Activated CD8-positive, alpha-beta T cell treated with anti-CD3 and anti-CD28 coated beads, Interleukin-2, amount 10 ng/mL, durations not matched to agents 7 days and 5 days (primary cell): ENCODE measurements around the gene MOV10. TPM values are rescaled to one million over a fixed set of nuclear protein-coding genes. Genes with fewer than 3 reads are reported as not detected.
"Not testable (repeated sequence)": the region's sequence is repeated elsewhere in the genome, so short reads cannot be mapped to it uniquely, and the experiment has no call there.

ENCODE experiments used
- ATAC-seq: fragments of 150-1000 bp; cut with Tn5 transposase; one replicate; pipeline ENCODE4 v1.10.0; 2021; ENCODE audit warnings: moderate library complexity
- CTCF ChIA-PET: fragments of 350-600 bp; sonication (Branson Sonifier 250); formaldehyde crosslinking; loops from one replicate; lab custom pipeline; 2021; ENCODE audit warnings: antibody characterized with exemption; lab: Charles Lee
- POLR2A ChIA-PET: fragments of 350-600 bp; sonication (Branson Sonifier 250); formaldehyde crosslinking; loops from one replicate; lab custom pipeline; 2021; ENCODE audit warnings: antibody characterized with exemption; lab: Charles Lee
- DNase-seq: peaks from one replicate; pipeline ENCODE4 v3.0.0-alpha.2; 2020
- H3K27ac Mint-ChIP-seq: one replicate; pipeline ENCODE4 v1.8.0; 2021; ENCODE audit warnings: mild to moderate bottlenecking, mixed read lengths
- H3K27me3 Mint-ChIP-seq: one replicate; pipeline ENCODE4 v1.8.0; 2021; ENCODE audit warnings: low read depth, mixed read lengths
- H3K36me3 Mint-ChIP-seq: one replicate; pipeline ENCODE4 v1.8.0; 2021; ENCODE audit warnings: low read depth, mixed read lengths
- H3K4me1 Mint-ChIP-seq: one replicate; pipeline ENCODE4 v1.8.0; 2021; ENCODE audit warnings: low read depth, mixed read lengths
- H3K4me3 Mint-ChIP-seq: one replicate; pipeline ENCODE4 v1.8.0; 2021; ENCODE audit warnings: mild to moderate bottlenecking, mixed read lengths
- H3K9me3 Mint-ChIP-seq: one replicate; pipeline ENCODE4 v1.8.0; 2022; ENCODE audit warnings: mixed read lengths; ENCODE audit not compliant: insufficient read depth
- total RNA-seq, 2 experiments: library from RNA; stranded (reverse); gene quantifications; one replicate each; pipeline ENCODE4 v1.2.3, GENCODE V29; 2021

The MOV10 gene
- total RNA-seq, 2 experiments from 2014 or later, result 120 TPM

- peak overlapping the region; percentile 60 for H3K4me3 Mint-ChIP-seq
- peaks cover 35% of the 10 kb centered on the region for H3K27me3 Mint-ChIP-seq
- H3K36me3 Mint-ChIP-seq, result no peaks in the 10 kb centered on the region
- H3K9me3 Mint-ChIP-seq, result no peaks in the 10 kb centered on the region
- CTCF ChIA-PET, result interaction anchor here (0.8 to 9.8 kb wide), 21 partner anchors 12 to 962 kb away, joined by 3 to 173 read pairs (median 5); partner anchors contain the start of genes LRIG2 and MOV10
- peak; percentile 2 for ATAC-seq
- no peak overlapping the region for H3K27ac Mint-ChIP-seq
- H3K4me1 Mint-ChIP-seq, result peaks cover 28% of the 10 kb centered on the region
- no peak for DNase-seq
- POLR2A ChIA-PET, result interaction anchor here (0.7 to 2.7 kb wide), 6 partner anchors 10 to 242 kb away, joined by 3 to 10 read pairs (median 5); partner anchors contain the start of genes MOV10 and SLC16A1
Observed at GRCh38 chr1:112714313-112715263, 40.1 kb downstream of the MOV10 start.

- no peaks in the 10 kb centered on the region for H3K36me3 Mint-ChIP-seq
- H3K4me1 Mint-ChIP-seq, result peaks cover 28% of the 10 kb centered on the region
- H3K27ac Mint-ChIP-seq, result peak within 1 kb of the TSS; percentile 64
- no peaks in the 10 kb centered on the region for H3K9me3 Mint-ChIP-seq
- ChIA-PET CTCF (interaction anchor here (0.5 to 9.8 kb wide), 35 partner anchors 7 to 961 kb away, joined by 3 to 173 read pairs (median 4); partner anchors contain the start of genes LRIG2 and MOV10), POLR2A (interaction anchor here (0.9 to 2.7 kb wide), 7 partner anchors 11 to 357 kb away, joined by 3 to 10 read pairs (median 5); partner anchors contain the start of genes LRIG2, MOV10 and SLC16A1)
- peaks cover 38% of the 10 kb centered on the region for H3K27me3 Mint-ChIP-seq
- DNase-seq (peak; percentile 98), ATAC-seq (peak; percentile 93)
- H3K4me3 Mint-ChIP-seq, result peak within 1 kb of the TSS; percentile 81
Observed at GRCh38 chr1:112715264-112716053, 41.0 kb downstream of the MOV10 start, which contains the start of gene PPM1J. Gene PPM1J, minus strand, starts transcription at chr1:112715332. Its CDS starts 31 bp downstream, at chr1:112715301.

GRCh38 chr1:112716133-112716720 lies 41.8 kb downstream of the MOV10 start:
- Mint-ChIP-seq H3K9me3 (no peaks in the 10 kb centered on the region), H3K4me3 (peak overlapping the region; percentile 81), H3K27ac (no peak overlapping the region), H3K36me3 (no peaks in the 10 kb centered on the region), H3K4me1 (peaks cover 28% of the 10 kb centered on the region), H3K27me3 (peaks cover 35% of the 10 kb centered on the region)
- ChIA-PET POLR2A (interaction anchor here (1.1 to 2.7 kb wide), 5 partner anchors 12 to 356 kb away, joined by 3 to 10 read pairs (median 8); partner anchors contain the start of genes LRIG2, MOV10 and SLC16A1), CTCF (interaction anchor here (0.5 to 9.8 kb wide), 32 partner anchors 8 to 954 kb away, joined by 3 to 173 read pairs (median 5); partner anchors contain the start of genes LRIG2 and MOV10)
- ATAC-seq (peak; percentile 24), DNase-seq (peak; percentile 83)

GRCh38 chr1:112717263-112717873 lies 42.9 kb downstream of the MOV10 start:
- H3K4me3 Mint-ChIP-seq, result no peak overlapping the region
- H3K9me3 Mint-ChIP-seq, result no peaks in the 10 kb centered on the region
- POLR2A ChIA-PET, result no interaction called here

GRCh38 chr1:112718691-112719418 lies 44.4 kb downstream of the MOV10 start:
- H3K9me3 Mint-ChIP-seq, result no peaks in the 10 kb centered on the region
- CTCF ChIA-PET, result interaction anchor here (0.6 to 9.8 kb wide), 17 partner anchors 9 to 354 kb away, joined by 3 to 173 read pairs (median 4); partner anchors contain the start of gene LRIG2
- H3K27me3 Mint-ChIP-seq, result peaks cover 34% of the 10 kb centered on the region
- H3K36me3 Mint-ChIP-seq, result no peaks in the 10 kb centered on the region
- no peak overlapping the region for H3K27ac Mint-ChIP-seq
- peak overlapping the region; percentile 43 for H3K4me3 Mint-ChIP-seq
- H3K4me1 Mint-ChIP-seq, result peaks cover 38% of the 10 kb centered on the region
- POLR2A ChIA-PET, result no interaction called here
- ATAC-seq (peak; percentile 29), DNase-seq (peak; percentile 82)

More at GRCh38 chr1:112717263-112717873, 42.9 kb downstream of the MOV10 start:
- H3K36me3 Mint-ChIP-seq, result no peaks in the 10 kb centered on the region
- peaks cover 28% of the 10 kb centered on the region for H3K4me1 Mint-ChIP-seq
- no peak overlapping the region for H3K27ac Mint-ChIP-seq
- CTCF ChIA-PET, result interaction anchor here (1.0 to 9.8 kb wide), 14 partner anchors 9 to 953 kb away, joined by 3 to 173 read pairs (median 16); partner anchors contain the start of genes LRIG2 and MOV10
- ATAC-seq, result no peak
- DNase-seq, result no peak
- H3K27me3 Mint-ChIP-seq, result peaks cover 40% of the 10 kb centered on the region

- CTCF ChIA-PET, result interaction anchor here (0.5 to 9.8 kb wide), 10 partner anchors 11 to 1200 kb away, joined by 3 to 173 read pairs (median 6); partner anchors contain the start of gene LRIG2
Observed at GRCh38 chr1:112719706-112720105, 45.2 kb downstream of the MOV10 start.

GRCh38 chr1:112720800-112721199 lies 46.3 kb downstream of the MOV10 start:
- peaks cover 33% of the 10 kb centered on the region for H3K27me3 Mint-ChIP-seq

More at GRCh38 chr1:112719706-112720105, 45.2 kb downstream of the MOV10 start:
- POLR2A ChIA-PET, result no interaction called here
- DNase-seq (no peak), ATAC-seq (no peak)
- peaks cover 28% of the 10 kb centered on the region for H3K27me3 Mint-ChIP-seq
- no peaks in the 10 kb centered on the region for H3K36me3 Mint-ChIP-seq
- peaks cover 30% of the 10 kb centered on the region for H3K4me1 Mint-ChIP-seq
- no peak overlapping the region for H3K27ac Mint-ChIP-seq
- no peak overlapping the region for H3K4me3 Mint-ChIP-seq
- no peaks in the 10 kb centered on the region for H3K9me3 Mint-ChIP-seq

GRCh38 chr1:112721294-112721693 lies 46.8 kb downstream of the MOV10 start:
- H3K36me3 Mint-ChIP-seq, H3K27ac Mint-ChIP-seq, DNase-seq, H3K4me3 Mint-ChIP-seq, H3K9me3 Mint-ChIP-seq, POLR2A ChIA-PET, ATAC-seq: not testable (repeated sequence)
- CTCF ChIA-PET, result interaction anchor here (1.8 to 9.8 kb wide), 3 partner anchors 13 to 351 kb away, joined by 4 to 173 read pairs (median 5); partner anchors contain the start of gene LRIG2
- H3K27me3 Mint-ChIP-seq, result peaks cover 33% of the 10 kb centered on the region
- peaks cover 21% of the 10 kb centered on the region for H3K4me1 Mint-ChIP-seq

More at GRCh38 chr1:112720800-112721199, 46.3 kb downstream of the MOV10 start:
- Mint-ChIP-seq H3K27ac (no peak overlapping the region), H3K4me1 (peaks cover 25% of the 10 kb centered on the region), H3K9me3 (no peaks in the 10 kb centered on the region), H3K4me3 (no peak overlapping the region), H3K36me3 (no peaks in the 10 kb centered on the region)
- DNase-seq, result no peak
- ATAC-seq, result no peak
- POLR2A ChIA-PET, result no interaction called here
- CTCF ChIA-PET, result interaction anchor here (1.1 to 9.8 kb wide), 4 partner anchors 13 to 352 kb away, joined by 3 to 173 read pairs (median 4); partner anchors contain the start of gene LRIG2

- CTCF ChIA-PET, result interaction anchor here (0.9 to 9.8 kb wide), 4 partner anchors 9 to 331 kb away, joined by 3 to 173 read pairs (median 4); no protein-coding TSS in a partner anchor
Observed at GRCh38 chr1:112721966-112722524, 47.6 kb downstream of the MOV10 start.

More at GRCh38 chr1:112721966-112722524, 47.6 kb downstream of the MOV10 start:
- Mint-ChIP-seq H3K4me3 (no peak overlapping the region), H3K36me3 (no peaks in the 10 kb centered on the region), H3K9me3 (no peaks in the 10 kb centered on the region), H3K27ac (no peak overlapping the region), H3K4me1 (peaks cover 19% of the 10 kb centered on the region), H3K27me3 (peaks cover 33% of the 10 kb centered on the region)
- DNase-seq (no peak), ATAC-seq (no peak)
- POLR2A ChIA-PET, result no interaction called here
